ENCODE results near the gene OR2M4. TPM values are rescaled to one million over a fixed set of nuclear protein-coding genes. Genes with fewer than 3 reads are reported as not detected.
"Not testable (repeated sequence)": the region's sequence is repeated elsewhere in the genome, so short reads cannot be mapped to it uniquely, and the experiment has no call there.

Gene OR2M4
- not detected for total RNA-seq

DNA sequence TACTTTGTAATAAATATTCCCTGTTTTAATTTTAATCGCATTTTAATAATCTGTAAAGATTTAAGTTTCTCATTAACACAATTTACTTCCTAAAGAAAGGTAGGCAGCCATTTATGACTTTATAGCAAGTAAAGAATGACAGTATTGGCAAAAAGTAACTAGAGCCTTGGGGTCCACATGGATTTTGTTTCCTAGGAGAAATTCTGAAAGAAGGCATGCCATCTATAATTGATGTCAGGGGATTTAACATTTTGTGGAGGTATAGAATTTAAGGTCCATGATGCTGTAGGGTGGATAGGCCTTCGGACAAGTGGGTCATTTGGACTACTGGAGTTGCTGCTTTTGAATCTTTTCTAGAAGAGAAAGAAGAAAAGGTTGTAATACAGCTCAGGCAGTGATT lies at the start of gene OR2M4:
Gene OR2M4, plus strand, starts transcription at position 301 of the 400 bp plus-strand sequence. CDS start 7,512 bp downstream, outside the sequence.
- ChIA-PET POLR2A (no interaction called here), CTCF (no interaction called here)

DNA sequence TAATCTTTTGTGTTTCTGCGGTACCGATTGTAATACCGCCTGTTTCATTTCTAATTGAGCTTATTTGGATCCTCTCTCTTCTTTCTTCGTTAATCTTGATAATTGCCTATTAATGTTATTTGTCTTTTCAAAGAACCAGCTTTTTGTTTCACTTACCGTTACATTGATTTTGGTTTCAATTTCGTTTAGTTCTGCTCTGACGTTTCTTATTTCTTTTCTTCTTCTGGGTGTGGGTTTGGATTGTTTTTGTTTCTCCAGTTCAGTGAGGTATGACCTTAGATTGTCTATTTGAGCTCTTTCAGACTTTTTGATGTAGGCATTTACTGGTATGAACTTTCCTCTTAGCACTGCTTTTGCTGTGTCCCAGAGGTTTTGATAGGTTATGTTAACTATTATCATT lies 47.2 kb upstream of the OR2M4 start:
- POLR2A ChIA-PET, result no interaction called here

DNA sequence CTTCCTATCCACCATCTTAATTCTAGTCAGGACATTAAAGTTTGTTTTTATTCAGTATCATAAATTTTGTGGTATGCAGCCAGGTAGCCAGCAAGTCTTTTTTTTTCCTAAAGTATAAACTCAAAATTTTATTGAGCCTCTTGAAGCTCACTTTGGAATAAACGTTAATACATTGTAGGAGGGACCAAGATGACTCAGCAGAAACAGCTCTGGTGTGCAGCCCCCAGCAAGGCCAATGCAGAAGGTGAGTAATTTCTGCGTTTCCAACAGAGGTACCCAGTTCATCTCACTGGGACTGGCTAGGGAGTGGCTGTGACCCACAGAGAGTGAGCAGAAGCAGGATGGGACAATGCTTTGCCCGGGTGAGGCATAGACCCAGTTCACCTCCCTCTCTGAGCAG lies 43.9 kb upstream of the OR2M4 start:
- POLR2A ChIA-PET, result no interaction called here
- CTCF ChIA-PET, result no interaction called here

More for the DNA sequence above, 47.2 kb upstream of the OR2M4 start:
- CTCF ChIA-PET, result no interaction called here

DNA sequence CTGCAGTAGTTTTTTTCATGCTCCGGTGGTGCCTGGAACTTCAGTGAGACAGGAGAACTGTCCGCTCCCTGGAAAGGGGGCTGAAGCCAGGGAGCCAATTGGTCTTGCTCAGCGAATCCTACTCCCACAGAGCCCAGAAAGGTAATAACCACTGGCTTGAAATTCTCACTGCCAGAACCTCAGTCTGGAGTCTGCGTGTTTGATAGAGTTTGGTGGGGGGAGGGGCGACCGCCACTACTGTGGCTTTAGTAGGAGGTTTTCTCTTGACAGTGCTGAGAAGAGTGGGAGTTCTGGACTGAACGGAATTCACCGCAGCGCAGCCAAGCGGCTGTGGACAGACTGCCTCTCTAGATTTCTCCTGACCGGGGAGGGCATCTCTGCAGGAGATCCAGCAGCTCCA lies 42.2 kb upstream of the OR2M4 start:
- ChIA-PET POLR2A (no interaction called here), CTCF (no interaction called here)

GRCh38 chr1:248194117-248194516 lies 37.1 kb upstream of the OR2M4 start:
- CTCF ChIA-PET, result no interaction called here
- POLR2A ChIA-PET, result no interaction called here

DNA sequence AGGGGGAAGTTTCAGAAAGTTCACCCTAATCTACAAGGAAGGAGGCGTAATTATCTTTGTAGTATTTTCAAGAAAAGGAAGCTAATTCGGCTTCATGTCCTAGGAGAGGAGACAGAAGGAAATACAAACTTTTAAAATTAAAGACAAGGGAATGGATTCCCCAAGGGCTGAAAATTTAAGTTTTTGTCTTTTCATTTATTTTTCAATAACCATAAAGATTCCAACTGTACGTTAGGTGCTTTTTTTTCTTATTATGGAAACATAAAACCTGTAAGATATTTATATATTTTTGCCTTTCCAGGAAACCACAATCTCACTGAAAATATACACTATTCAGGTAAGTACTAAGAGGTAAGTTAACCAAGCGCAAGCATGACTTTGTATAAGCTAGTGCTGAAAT lies 34.3 kb upstream of the OR2M4 start, which contains the start of gene OR2M3:
Gene OR2M3, plus strand, starts transcription at position 301 of the 400 bp plus-strand sequence. CDS start 5,803 bp downstream, outside the sequence.
- ChIA-PET POLR2A (no interaction called here), CTCF (no interaction called here)

GRCh38 chr1:248215880-248216279 lies 15.3 kb upstream of the OR2M4 start:
- POLR2A ChIA-PET, result no interaction called here
- CTCF ChIA-PET, result no interaction called here

- POLR2A ChIA-PET, result no interaction called here
- CTCF ChIA-PET, result no interaction called here
These were observed 5.7 kb upstream of the OR2M4 start for GRCh38 chr1:248225537-248225936.

GRCh38 chr1:248229360-248229908 lies 1.8 kb upstream of the OR2M4 start:
- CTCF ChIA-PET, result no interaction called here
- POLR2A ChIA-PET, result no interaction called here

GRCh38 chr1:248239478-248239877 lies 8.3 kb downstream of the OR2M4 start:
- ChIA-PET CTCF (no interaction called here), POLR2A (no interaction called here)

DNA sequence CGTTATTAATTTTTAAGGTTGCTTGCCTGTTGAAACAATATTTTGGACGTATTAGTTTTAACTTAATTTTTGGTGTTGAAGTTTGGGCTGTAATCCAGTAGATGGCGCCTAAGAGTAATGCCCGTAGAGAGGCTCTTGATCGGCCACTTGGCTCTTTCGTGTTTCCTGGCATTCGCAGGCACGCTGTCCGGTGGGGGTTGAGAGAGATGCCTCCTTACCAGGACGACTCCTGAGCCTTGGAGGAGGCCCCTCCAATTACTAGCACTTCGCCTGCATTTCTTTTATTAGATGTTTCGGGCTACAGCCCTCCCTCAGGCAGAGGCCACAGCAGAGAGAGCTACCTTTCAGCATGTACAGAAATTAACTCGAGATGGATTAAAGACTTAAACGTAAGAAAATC lies 12.0 kb downstream of the OR2M4 start:
- CTCF ChIA-PET, result no interaction called here
- POLR2A ChIA-PET, result no interaction called here

- CTCF ChIA-PET, POLR2A ChIA-PET: not testable (repeated sequence)
These were observed 28.1 kb downstream of the OR2M4 start for GRCh38 chr1:248259309-248259708.

GRCh38 chr1:248268178-248268577 lies 37.0 kb downstream of the OR2M4 start:
- ChIA-PET POLR2A (no interaction called here), CTCF (no interaction called here)

- CTCF ChIA-PET, POLR2A ChIA-PET: not testable (repeated sequence)
These were observed 42.0 kb downstream of the OR2M4 start for GRCh38 chr1:248273225-248273624.

GRCh38 chr1:248277876-248278275 lies 46.7 kb downstream of the OR2M4 start, which contains the start of gene OR2T33:
Gene OR2T33 (minus strand): TSS chr1:248277976. CDS start chr1:248273814, 4,162 bp downstream.
- CTCF ChIA-PET, result no interaction called here
- POLR2A ChIA-PET, result no interaction called here

DNA sequence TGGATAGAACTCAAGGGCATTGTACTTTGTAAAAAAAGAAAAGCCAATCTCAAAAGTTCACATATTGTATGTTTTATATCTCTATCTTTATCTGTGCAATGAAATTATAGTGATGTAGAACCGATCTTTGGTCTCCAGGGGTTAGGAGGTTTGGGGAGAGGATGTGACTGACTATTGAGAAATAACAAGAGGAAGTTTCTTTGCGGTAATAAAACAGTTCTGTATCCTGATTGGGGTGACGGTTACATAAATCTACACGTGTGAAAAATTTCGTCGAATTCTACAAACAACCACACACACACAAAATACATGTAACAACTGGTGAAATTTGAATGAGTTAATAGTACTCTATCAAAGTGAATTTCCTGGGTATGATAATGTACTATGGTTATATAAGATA lies 57.2 kb downstream of the OR2M4 start:
- CTCF ChIA-PET, result no interaction called here
- POLR2A ChIA-PET, result no interaction called here

Other genes starting within 250 kb of the OR2M4 start
- not detected for gene OR2L5, start 217.8 kb upstream of the OR2M4 start, total RNA-seq
- gene OR2L2, start 201.3 kb upstream of the OR2M4 start, total RNA-seq, result under 1 TPM in 1 of 2 experiments, not detected in 1; 0.06 TPM
- not detected for gene OR2L3, start 184.6 kb upstream of the OR2M4 start, total RNA-seq
- not detected for gene OR2L13, start 136.2 kb upstream of the OR2M4 start, total RNA-seq
- not detected for gene OR2M5, start 86.3 kb upstream of the OR2M4 start, total RNA-seq
- gene OR2M2, start 56.6 kb upstream of the OR2M4 start, total RNA-seq, result not detected
- not detected for gene OR2M3, start 34.2 kb upstream of the OR2M4 start, total RNA-seq
- not detected for gene OR2T33, start 46.6 kb downstream of the OR2M4 start, total RNA-seq
- not detected for gene OR2T12, start 72.0 kb downstream of the OR2M4 start, total RNA-seq
- not detected for gene OR2M7, start 93.2 kb downstream of the OR2M4 start, total RNA-seq
- gene OR14C36, start 117.4 kb downstream of the OR2M4 start, total RNA-seq, result not detected
- not detected for gene OR2T4, start 130.2 kb downstream of the OR2M4 start, total RNA-seq
- gene OR2T6, start 144.3 kb downstream of the OR2M4 start, total RNA-seq, result not detected
- gene OR2T1, start 171.6 kb downstream of the OR2M4 start, total RNA-seq, result not detected
- not detected for gene OR2T2, start 214.2 kb downstream of the OR2M4 start, total RNA-seq
- not detected for gene OR2T3, start 241.9 kb downstream of the OR2M4 start, total RNA-seq

Measured in activated CD8-positive, alpha-beta memory T cell treated with anti-CD3 and anti-CD28 coated beads for 36 hours (primary cell).